ENCODE measurements around the gene EXOC3L4.
"Not testable (repeated sequence)": the region's sequence is repeated elsewhere in the genome, so short reads cannot be mapped to it uniquely, and the experiment has no call there.

Gene EXOC3L4

DNA sequence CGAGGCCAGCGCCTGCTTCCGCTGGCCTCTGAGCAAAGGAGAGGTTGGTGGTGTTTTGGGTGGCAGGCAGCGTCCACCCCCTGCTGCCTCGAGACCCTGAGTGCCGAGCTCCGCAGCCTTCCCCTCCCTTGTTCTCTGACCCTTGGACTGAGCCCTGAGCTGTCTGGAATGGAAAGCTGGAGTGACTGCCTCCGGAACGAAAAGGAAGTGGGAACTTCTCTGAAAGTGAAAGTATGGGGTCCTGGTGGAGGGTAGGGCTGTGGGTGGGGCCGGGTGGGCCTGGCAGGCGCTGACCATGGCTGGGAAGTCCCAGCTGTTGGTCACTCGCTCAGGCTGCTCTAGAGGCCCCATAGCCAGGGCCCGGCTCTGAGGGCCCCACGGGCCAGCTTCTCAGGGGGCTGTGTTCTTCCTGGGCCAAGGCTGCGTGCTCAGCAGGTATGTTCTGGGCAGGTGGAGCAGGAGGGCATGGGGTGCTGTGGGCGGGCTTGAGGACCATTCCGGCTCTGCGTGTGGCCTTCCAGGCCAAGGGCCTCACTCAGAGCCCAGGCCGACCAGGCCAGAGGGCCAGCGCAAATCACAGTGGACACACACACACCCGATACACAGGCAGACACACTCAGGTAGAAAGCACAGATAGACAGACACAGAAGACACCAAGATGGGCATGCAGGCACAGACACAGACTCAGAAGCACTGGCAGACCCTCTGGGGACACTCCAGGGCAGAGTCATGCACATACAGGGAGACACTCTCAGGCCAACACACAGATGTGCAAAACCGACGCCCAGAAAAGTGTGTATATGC lies at the start of gene EXOC3L4:
Gene EXOC3L4, plus strand, starts transcription at position 320 of the 804 bp plus-strand sequence. CDS start 5,495 bp downstream, outside the sequence.
- DNase-seq (ENCODE audit: low read depth): no peak

GRCh38 chr14:103045371-103045869 lies 49.1 kb upstream of the EXOC3L4 start:
- no peak for DNase-seq (ENCODE audit: low read depth)

DNA sequence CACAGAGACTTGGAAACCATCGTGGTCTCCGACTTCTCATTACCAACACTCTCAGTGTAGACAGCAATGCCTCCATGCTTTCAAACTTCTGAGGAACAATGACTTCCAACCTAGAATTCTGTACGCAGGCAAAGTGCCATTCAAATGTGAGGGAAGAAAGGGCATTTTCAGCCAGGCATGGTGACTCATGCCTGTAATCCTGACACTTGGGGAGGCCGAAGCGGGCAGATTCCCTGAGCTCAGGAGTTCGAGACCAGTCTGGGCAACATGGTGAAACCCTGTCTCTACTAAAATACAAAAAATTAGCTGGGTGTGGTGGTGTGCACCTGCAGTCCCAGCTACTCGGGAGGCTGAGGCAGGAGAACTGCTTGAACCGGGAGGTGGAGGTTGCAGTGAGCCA lies 47.1 kb upstream of the EXOC3L4 start:
- DNase-seq (ENCODE audit: low read depth): not testable (repeated sequence)

- no peak for DNase-seq (ENCODE audit: low read depth)
Observed at GRCh38 chr14:103050935-103051334, 43.6 kb upstream of the EXOC3L4 start.

DNA sequence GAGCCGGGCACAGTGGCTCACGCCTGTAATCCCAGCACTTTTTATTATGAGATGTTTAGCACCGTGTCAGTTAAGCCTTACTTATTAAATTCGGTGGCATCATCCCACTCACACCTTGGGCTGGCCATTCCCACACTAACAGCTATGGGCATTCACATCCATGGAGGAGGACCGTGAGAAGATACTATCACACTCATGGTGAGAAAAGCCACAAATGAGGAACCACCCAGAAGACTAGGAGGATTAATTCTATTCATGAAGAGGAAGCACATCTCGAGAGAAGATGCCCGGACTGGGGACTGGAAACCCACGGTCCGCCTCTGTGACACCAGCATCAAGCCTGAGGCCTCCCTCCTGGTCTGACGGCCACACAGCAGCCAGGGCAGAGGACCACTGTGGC lies 42.1 kb upstream of the EXOC3L4 start:
- no peak for DNase-seq (ENCODE audit: low read depth)

DNA sequence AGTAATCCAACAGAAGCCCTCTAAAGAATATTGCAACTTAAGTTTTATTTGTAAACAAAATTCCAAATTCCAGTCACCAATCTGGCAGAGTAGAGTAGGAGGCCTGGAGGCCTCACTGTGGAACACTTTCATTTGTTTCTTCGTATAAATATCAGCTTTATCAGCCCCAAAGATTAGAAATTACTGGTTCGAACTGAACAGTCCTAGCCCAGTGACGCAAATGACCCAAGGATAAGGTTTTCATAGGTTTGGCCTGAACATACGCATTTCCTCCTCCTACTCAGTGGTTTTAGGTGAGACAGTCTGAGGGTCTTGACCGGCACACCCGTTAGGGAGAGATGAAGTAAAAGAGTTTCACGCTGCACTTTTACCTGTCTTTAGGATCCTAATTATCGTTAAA lies 38.8 kb upstream of the EXOC3L4 start:
- peak; percentile 8 for DNase-seq (ENCODE audit: low read depth)

DNA sequence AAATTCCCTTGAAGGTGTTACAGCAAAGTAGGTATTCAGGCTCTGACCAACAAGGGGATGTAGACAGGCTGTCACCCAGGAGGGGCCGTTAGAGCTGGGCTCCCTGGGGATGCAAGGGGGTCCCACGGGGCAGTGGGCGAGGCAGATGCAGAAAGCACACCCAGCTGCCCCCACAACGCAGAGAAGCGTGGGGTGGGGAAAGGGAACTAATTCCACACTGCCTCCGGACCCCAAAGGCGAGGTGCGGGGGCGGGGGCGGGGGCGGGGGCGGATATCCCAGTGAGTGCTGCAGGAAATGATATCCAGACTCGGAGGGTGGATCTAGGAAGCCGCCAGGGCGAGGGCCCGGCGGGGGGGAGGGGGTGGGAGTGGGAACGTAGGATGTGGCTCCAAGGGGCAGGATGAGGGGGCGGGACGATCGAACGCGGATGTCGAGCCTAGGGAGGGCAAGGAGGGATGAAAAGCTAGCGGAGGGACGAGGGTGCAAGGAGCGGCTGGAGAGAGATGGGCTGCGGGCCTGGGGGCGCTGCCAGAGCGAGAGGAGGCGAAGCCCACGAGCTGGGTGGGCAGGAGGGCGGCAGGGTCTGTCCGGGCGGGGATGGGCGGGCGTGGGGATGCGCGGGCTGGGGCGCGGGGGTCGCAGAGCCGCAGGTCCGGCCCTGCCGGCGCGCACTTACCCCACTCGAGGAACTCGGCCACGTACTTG lies 38.0 kb upstream of the EXOC3L4 start:
- DNase-seq (ENCODE audit: low read depth): peak; percentile 66

GRCh38 chr14:103057028-103057371 lies 37.5 kb upstream of the EXOC3L4 start:
- no peak for DNase-seq (ENCODE audit: low read depth)

DNA sequence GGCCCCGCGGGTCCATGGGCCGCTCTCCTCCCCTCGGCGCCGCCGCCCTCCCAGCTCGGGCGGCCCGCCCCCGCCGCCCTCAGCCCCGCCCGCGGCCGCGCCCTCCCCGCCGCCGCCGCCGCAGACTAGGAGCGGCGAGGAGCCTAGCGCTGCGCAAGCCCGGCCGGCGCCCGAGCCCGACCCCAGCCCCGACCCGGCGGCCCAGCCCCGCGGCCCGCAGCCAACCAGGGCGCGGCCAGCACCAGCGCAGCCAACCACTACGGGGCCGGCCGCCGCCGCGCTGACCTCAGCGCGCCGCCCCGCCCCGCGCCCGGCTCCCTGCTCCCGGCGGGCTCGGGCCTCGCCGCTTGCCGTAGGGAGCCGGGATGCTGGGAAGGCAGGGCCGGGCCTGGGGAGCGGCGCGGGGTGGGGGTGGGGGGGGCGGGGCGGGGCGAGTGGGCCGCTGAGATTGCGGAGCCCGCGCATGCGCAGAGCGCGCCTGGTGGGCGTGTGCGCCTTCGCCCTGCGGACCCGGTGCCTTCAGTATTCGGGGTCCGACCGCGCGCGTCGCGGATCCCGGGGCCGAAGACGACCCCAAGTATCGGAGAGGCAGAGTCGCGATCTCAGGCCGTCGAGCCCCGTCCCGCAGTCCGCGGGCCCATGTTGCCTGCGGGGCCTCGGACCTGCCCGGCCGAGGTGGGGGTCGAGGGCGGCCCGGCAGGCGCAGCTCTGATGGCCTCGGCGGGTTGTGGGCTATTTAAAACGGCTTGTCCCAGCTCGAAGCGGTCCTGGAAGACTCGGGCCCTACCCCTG lies 37.0 kb upstream of the EXOC3L4 start, which contains the start of gene CDC42BPB:
Gene CDC42BPB, minus strand, starts transcription at position 178 of the 792 bp plus-strand sequence. CDS start 376 bp downstream, outside the sequence.
- DNase-seq (ENCODE audit: low read depth): peak; percentile 91

DNA sequence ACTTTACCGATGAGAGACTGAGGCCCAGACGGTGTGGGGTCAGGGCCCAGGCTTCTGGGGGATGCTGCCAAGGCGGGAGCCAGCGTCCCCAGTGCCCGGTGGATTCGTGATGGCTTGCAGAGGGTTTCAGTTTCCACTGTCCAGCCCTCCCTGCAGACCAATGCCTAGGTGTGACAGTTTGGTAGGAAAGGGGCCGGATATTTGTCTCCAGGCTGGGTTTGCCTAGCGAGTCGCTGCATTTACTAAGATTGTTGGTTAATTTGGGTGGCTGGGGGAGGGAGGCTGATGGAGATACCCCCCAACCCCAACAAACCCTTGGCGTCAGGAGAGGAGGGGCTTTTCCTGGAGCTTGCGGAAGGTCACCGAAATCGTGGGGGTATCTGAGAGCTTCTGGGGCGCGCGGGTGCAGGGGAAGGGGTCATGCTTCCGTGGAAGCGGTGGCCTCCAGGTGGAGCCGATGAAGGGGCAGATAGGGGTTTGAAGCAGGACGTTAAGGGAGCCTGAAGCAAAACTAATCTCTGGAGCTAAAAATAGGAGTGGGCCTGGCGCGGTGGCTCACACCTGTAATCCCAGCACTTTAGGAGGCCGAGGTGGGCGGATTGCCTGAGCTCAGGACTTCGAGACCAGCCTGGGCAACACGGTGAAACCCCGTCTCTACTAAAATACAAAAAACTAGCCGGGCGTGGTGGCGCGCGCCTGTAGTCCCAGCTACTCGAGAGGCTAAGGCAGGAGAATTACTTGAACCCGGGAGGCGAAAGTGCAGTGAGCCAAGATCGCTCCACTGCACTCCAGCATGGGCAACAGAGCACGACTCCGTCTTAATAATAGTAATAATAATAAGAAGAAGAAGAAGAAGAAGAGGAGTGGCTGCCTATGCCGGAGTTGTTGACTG lies 36.1 kb upstream of the EXOC3L4 start:
- no peak for DNase-seq (ENCODE audit: low read depth)

DNA sequence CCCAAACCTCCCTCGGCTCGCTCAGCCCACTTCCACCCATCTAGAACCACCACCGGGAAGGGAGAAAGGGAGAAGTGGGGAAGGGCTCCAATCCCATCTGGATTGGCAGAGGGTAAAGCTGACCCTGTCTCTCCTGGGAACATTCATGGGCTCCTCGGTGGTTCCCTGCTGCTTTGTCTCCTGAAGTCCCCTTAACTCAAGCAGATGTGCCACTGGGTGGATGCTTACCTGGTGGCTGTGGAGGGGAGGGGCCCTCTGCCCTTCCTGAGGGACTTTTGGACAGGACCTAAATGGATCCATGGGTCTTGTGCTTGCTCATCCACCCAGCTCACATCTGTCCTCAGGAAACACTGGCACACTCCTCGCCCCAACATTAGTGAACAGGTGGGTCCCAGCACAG lies 35.0 kb upstream of the EXOC3L4 start:
- DNase-seq (ENCODE audit: low read depth): no peak

GRCh38 chr14:103061482-103061976 lies 33.0 kb upstream of the EXOC3L4 start:
- no peak for DNase-seq (ENCODE audit: low read depth)

GRCh38 chr14:103064436-103064835 lies 30.1 kb upstream of the EXOC3L4 start:
- DNase-seq (ENCODE audit: low read depth): no peak

DNA sequence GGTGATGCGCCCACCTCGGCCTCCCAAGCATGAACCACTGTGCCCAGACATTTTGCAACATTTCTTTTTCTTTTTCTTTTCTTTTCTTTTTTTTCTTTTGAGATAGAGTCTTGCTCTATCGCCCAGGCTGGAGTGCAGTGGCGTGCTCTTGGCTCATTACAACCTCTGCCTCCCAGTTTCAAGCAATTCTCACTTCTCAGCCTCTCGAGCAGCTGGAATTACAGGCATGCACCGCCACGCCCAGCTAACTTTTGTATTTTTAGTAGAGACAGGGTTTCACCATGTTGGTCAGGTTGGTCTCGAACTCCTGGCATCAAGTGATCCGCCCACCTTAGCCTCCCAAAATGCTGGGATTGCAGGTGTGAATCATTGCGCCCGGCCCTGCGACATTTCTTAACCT lies 29.5 kb upstream of the EXOC3L4 start:
- DNase-seq (ENCODE audit: low read depth): no peak

GRCh38 chr14:103065861-103066260 lies 28.7 kb upstream of the EXOC3L4 start:
- DNase-seq (ENCODE audit: low read depth): no peak

DNA sequence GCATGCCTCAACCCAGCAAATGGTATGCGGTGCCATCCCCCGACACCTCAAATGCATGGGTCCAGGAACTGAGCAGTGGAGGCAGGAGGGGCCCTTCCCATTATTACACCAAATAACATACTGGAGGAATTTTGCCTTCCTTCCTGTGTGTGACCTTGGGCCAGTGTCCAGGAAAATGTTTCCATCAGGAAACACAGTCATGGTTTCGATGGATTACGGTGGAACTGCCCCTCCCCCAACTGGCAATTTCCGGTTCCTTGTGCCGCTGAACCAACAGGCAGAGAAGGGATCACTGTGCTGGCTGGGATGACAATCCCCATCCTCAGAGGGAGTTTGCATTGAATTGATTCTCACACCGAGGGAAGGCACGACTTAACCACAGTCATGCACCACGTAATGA lies 28.1 kb upstream of the EXOC3L4 start:
- no peak for DNase-seq (ENCODE audit: low read depth)

GRCh38 chr14:103067231-103067954 lies 27.1 kb upstream of the EXOC3L4 start:
- DNase-seq (ENCODE audit: low read depth): peak; percentile 75

GRCh38 chr14:103068351-103069073 lies 26.0 kb upstream of the EXOC3L4 start:
- no peak for DNase-seq (ENCODE audit: low read depth)

- no peak for DNase-seq (ENCODE audit: low read depth)
Observed at GRCh38 chr14:103070263-103070885, 24.2 kb upstream of the EXOC3L4 start.
